Erythroblast (primary cell): ENCODE results near the gene RAB31.
A peak's percentile ranks its signal among the peaks of the same experiment; 100 is the strongest.

Experiments used
- GATA1 ChIP-seq: IDR thresholded peaks from 2 replicates; pipeline ENCODE4 v1.6.1; 2011; ENCODE audit warnings: low read depth, mild to moderate bottlenecking, control low read depth, low read length, moderate library complexity
- POLR2A ChIP-seq: IDR thresholded peaks from 2 replicates; pipeline ENCODE4 v1.6.1; 2011; ENCODE audit warnings: mild to moderate bottlenecking, low read length

- TF ChIP-seq POLR2A (peak; percentile 21), GATA1 (no peak)
Observed at GRCh38 chr18:9708057-9708433, at the start of gene RAB31.
